GM21825 (cell line): ENCODE measurements around the gene RGS19.

Source experiments
- ATAC-seq: cut with Tn5 transposase; IDR thresholded peaks from one replicate; pipeline ENCODE4 v1.9.1; 2021; ENCODE audit warnings: mild to moderate bottlenecking, moderate library complexity; ENCODE audit not compliant: unreplicated experiment

The RGS19 gene

DNA sequence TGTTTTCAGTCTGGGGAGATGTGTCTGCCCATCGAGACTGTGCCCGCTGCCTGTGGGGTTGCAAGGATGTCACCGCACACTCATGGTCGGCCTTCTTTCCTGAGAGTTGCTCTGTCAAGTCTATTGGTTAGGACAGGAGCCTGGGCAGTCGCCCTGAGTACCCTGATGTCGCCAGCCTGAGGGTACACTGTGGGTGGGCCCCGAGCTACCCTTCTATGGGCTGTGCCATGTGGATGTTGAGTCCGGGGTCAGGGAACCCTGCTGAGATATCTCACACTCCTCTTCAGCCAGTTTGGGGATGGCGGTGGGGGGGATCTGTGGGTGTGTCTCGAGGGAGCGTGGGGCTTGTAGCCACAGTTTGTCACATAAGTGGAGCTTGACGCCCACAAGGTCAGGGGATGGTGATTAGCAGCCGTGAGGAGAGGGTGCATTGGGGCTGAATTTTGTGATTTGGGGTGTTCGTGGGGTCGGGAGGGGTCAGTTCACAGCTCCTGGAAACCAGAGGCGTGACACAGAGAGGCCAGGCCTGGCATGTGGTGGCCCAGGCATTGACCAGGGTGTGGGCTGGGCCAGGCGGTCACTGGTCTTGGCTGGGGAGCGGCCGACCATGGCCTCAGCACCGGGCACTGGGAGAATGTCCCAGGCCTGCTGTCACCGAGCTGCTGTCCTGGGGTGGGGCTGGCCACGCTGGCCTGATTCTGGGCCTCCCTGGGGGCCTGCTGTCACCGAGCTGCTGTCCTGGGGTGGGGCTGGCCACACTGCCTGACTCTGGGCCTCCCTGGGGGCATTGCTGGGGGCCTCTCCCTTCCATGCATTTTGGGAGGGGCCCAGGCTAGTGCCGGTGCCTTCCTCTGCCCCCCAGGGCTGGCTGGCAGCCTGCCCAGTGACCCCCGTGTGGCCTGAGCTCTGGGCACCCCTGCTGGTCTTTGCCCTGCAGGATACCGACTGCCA is 29.7 kb upstream of the RGS19 start:
- no peak for ATAC-seq

DNA sequence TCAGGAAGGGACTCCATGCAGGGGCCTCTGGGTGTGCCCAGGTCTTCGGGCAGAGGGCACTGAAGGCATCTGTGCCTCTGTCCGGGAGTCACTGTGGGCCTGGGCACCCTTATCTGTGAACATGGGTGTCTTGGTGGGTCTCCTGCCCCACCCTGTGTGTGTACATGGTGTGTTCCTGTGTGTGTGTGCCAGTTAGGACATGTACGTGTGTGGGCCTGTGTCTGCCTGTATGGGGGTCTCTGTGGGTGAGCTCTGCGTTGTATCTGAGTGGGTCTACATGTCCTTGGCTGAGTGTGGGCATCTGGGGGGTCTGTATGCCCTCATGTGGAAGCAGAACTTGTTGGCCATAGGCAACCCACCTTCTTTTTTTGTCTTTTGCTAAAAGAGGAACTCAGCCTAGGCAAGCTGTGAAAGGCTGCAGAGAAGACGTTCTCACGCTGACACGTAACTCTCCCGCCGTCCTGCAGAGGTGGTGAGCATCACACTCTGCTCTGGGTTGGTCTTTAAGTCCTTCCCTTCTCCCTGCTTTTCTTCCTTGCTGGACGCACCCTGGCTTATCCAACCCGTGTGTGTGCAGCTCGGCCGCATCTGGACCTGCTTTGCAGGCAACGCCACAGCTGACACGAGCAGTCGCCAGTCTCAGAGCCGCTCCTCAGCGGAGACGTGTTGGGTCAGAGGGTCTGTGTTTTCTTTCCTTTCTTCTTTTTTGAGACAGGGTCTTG is 28.6 kb upstream of the RGS19 start:
- ATAC-seq = no peak

- no peak for ATAC-seq
These were observed 27.8 kb upstream of the RGS19 start, which contains the start of gene NPBWR2 for GRCh38 chr20:64106981-64107735. TSS of gene NPBWR2 (minus strand) at chr20:64107565. CDS start at chr20:64106831, 734 bp downstream.

GRCh38 chr20:64106435-64106961 is 27.2 kb upstream of the RGS19 start:
- no peak for ATAC-seq

DNA sequence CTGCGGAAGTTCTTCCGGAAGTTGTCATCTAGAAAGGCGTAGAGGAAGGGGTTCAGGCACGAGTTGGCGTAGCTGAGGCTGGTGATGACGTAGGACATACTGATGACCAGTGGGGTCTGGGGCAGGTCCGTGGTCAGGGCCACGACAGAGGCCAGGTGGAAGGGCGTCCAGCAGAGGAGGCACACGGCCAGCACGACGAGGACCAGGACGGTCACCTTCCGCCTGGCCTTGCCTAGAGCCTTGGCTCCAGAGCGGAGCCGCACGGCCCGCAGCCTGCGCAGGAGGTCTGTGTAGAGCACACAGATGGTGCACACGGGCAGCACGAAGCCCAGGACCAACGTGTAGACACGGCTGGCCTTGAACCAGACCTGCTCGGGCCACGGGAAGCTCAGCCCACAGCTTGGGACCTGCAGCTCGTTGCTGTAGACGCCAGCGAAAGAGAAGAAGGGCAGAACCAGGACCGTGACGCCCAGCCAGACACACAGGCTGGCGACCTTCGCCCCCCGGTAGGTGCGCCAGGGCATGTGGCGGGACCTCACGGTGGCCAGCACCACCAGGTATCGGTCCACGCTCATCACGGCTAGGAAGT is 26.6 kb upstream of the RGS19 start:
- ATAC-seq = no peak

DNA sequence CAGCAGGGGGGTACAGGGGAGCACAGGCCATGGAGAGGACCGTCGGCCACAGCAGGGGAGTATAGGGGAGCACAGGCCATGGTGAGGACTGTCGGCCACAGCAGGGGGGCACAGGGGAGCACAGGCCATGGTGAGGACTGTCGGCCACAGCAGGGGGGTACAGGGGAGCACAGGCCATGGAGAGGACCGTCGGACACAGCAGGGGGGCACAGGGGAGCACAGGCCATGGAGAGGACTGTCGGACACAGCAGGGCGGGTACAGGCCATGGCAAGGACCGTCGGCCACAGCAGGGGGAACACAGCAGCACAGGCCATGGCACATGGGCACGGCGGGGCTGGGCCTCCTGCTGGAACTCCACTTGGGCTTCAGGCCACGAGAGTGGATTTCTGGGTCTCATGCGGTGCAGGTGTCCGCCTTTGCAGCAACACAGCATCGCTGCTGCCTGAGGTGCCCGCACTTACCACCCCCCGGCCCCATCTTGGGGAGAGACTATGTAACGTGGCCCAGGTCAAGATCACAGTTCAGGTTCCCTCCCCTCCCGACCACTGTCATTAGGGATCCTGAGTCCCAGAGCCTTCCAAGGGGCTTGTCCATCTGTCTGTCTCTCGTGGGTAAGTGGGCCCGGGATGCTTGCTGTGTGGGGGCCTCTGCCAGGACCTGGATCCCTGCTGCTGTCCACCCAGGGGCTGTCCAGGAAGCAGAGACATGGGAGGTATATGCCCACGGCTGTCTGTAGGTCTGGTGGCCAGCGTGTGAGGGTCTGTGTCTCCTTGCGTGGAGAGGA is 25.5 kb upstream of the RGS19 start:
- no peak for ATAC-seq

- no peak for ATAC-seq
These were observed 24.8 kb upstream of the RGS19 start for GRCh38 chr20:64103871-64104666.

GRCh38 chr20:64102647-64103354 is 23.5 kb upstream of the RGS19 start:
- no peak for ATAC-seq

DNA sequence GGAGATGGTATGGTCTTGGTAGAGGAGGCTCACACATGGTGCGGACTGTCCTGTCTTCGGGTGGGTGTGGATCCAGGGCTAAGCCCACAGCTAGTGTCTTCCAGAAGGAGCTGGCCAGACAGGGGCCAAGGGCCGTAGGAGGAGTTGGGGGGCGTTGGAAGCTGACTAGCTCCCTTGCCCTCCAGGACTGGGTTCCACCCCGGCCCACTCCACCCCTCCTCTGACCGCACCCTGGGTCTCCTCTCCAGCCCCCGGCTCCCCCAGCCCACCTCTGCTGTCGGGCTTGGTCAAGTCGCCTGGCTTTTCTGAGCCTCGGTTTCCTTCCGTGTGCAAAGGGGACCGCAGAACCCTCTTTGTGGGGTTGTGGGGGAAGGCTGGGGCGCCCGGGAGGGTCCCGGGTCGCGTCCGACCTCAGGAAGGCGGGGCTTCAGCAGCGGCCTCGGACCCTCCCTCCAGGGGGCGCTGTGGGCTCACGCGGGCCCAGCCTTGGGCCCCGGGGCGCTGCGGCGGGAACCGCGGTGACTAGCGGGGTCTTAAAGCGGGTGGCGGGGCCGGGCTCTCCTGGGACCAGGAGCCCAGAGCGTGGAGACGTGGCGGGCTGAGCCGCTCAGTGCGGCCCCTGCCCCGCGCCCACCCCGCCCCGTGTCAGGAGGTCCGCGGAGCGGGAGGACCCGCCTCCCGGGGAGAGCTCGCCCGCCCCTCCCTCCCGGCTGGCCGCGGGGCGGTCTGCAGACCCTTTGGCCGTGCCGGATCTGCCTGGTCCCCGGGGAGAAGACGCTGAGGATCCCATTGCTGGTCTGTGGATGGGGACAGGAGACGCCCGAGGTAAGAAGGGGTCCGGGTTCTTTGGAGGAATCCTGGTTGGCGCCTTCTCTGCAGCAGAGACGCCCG is 22.7 kb upstream of the RGS19 start:
- no peak for ATAC-seq

- no peak for ATAC-seq
These were observed 21.8 kb upstream of the RGS19 start for GRCh38 chr20:64100946-64101688.

- ATAC-seq = no peak
These were observed 21.2 kb upstream of the RGS19 start for GRCh38 chr20:64100566-64100888.

DNA sequence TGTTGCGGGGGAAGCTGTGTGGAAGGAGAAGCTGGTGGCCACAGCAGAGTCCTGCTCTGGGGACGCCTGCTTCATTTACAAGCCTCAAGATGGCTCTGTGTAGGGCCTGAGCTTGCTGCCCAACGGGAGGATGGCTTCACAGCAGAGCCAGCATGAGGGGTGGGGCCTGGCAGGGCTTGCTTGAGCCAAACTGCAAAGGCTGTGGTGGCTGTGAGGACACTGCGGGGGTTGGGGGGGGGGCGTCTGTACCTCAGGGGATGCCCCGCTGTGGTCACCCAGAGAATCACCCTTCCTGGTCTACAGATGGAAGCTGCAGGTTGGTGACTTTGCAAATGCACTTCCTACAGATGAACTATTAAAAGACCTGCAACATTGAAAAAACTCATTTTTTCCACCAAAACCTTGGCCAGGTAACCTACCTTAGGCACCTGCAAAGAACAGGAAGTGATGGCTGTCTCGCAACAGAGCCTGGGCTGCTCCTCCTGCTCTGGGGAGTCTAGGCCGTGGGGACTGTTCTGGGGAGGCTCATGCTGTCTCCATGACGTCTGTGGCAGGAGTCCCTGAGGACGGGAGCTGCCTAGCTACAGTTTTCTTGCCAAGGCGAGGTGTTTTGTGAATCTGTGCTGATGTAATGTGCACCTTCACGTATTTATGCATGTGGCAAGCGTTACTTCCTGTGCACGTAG is 20.7 kb upstream of the RGS19 start:
- ATAC-seq = no peak

- no peak for ATAC-seq
These were observed 19.9 kb upstream of the RGS19 start for GRCh38 chr20:64099086-64099786.

DNA sequence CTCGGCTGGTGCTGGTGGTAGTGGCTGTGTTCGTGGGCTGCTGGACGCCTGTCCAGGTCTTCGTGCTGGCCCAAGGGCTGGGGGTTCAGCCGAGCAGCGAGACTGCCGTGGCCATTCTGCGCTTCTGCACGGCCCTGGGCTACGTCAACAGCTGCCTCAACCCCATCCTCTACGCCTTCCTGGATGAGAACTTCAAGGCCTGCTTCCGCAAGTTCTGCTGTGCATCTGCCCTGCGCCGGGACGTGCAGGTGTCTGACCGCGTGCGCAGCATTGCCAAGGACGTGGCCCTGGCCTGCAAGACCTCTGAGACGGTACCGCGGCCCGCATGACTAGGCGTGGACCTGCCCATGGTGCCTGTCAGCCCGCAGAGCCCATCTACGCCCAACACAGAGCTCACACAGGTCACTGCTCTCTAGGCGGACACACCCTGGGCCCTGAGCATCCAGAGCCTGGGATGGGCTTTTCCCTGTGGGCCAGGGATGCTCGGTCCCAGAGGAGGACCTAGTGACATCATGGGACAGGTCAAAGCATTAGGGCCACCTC is 19.2 kb upstream of the RGS19 start:
- no peak for ATAC-seq

GRCh38 chr20:64096535-64096934 is 17.2 kb upstream of the RGS19 start:
- no peak for ATAC-seq
